GM21360 (cell line): Measurements from ENCODE around the gene PCAT6.

Experiments
- ATAC-seq: cut with Tn5 transposase; IDR thresholded peaks from one replicate; pipeline ENCODE4 v1.9.1; 2021; ENCODE audit warnings: mild to moderate bottlenecking, moderate library complexity; ENCODE audit not compliant: unreplicated experiment

The PCAT6 gene

GRCh38 chr1:202844259-202844658, 33.5 kb downstream of the PCAT6 start:
- ATAC-seq = no peak

GRCh38 chr1:202844935-202845334, 34.2 kb downstream of the PCAT6 start:
- ATAC-seq = no peak

- peak; percentile 88 for ATAC-seq
These were observed 37.4 kb downstream of the PCAT6 start for GRCh38 chr1:202848191-202848542.

GRCh38 chr1:202850593-202851362, 40.0 kb downstream of the PCAT6 start:
- no peak for ATAC-seq

GRCh38 chr1:202852163-202852904, 41.6 kb downstream of the PCAT6 start:
- no peak for ATAC-seq

GRCh38 chr1:202854787-202855186, 44.0 kb downstream of the PCAT6 start:
- no peak for ATAC-seq

GRCh38 chr1:202856014-202856413, 45.3 kb downstream of the PCAT6 start:
- ATAC-seq = no peak

GRCh38 chr1:202857136-202857610, 46.4 kb downstream of the PCAT6 start:
- ATAC-seq = no peak

GRCh38 chr1:202858331-202858730, 47.6 kb downstream of the PCAT6 start:
- no peak for ATAC-seq

- no peak for ATAC-seq
These were observed 48.1 kb downstream of the PCAT6 start for GRCh38 chr1:202858789-202859414.

GRCh38 chr1:202860744-202861419, 50.1 kb downstream of the PCAT6 start:
- ATAC-seq = peak; percentile 32
